Stomach (tissue), 9 donors: Measurements from ENCODE around the gene CDCA4. TPM values are rescaled to one million over a fixed set of nuclear protein-coding genes. Genes with fewer than 3 reads are reported as not detected.
A peak's percentile ranks its signal among the peaks of the same experiment; 100 is the strongest.

ENCODE experiments used
- DNase-seq, 2 donors: peaks; one replicate each; pipeline versions ENCODE4 v3.0.0 to v3.0.0-alpha.2; 2013 to 2019
- H3K27ac ChIP-seq, 5 donors: fragments of 200-600 bp in 4 of 5; sonication (generic) in 4 of 5; one replicate each; pipeline ENCODE4 v1.5.1; 2013 to 2019; ENCODE audit warnings: mild to moderate bottlenecking in 1 of 5, moderate library complexity in 1 of 5
- H3K27me3 ChIP-seq, 3 donors: fragments of 200-600 bp; sonication (generic); one replicate each; pipeline ENCODE4 v1.5.1; 2017 to 2019; ENCODE audit warnings: mixed run types in 1 of 3
- H3K36me3 ChIP-seq, 4 donors: fragments of 200-600 bp; sonication (generic); 1 replicate in 3 of 4; 2 replicates in 1 of 4; pipeline ENCODE4 v1.5.1; 2016 to 2019
- H3K4me1 ChIP-seq, 4 donors: fragments of 200-600 bp; sonication (generic); one replicate each; pipeline ENCODE4 v1.5.1; 2016 to 2019
- H3K4me3 ChIP-seq, 4 donors: fragments of 200-600 bp; sonication (generic) in 3 of 4; one replicate each; pipeline ENCODE4 v1.5.1; 2016 to 2019; ENCODE audit warnings: mild to moderate bottlenecking in 1 of 4
- H3K9me3 ChIP-seq, 4 donors: fragments of 200-600 bp; sonication (generic); one replicate each; pipeline ENCODE4 v1.5.1; 2016 to 2019
- EP300 ChIP-seq: sonication (generic); formaldehyde crosslinking; IDR thresholded peaks from one replicate; pipeline ENCODE4 v1.6.1; 2017; ENCODE audit warnings: antibody characterized with exemption
- POLR2A ChIP-seq, 4 donors: fragments of 450-650 bp; IDR thresholded peaks; one replicate each; pipeline ENCODE4 v1.6.1; 2016; ENCODE audit warnings: antibody characterized with exemption in 4 of 4, control low read depth in 2 of 4, mild to moderate bottlenecking in 1 of 4, moderate library complexity in 1 of 4
- POLR2AphosphoS5 ChIP-seq, 3 donors: sonication (generic); formaldehyde crosslinking; IDR thresholded peaks; one replicate each; pipeline ENCODE4 v1.6.1; 2016; ENCODE audit warnings: antibody characterized with exemption in 3 of 3
- WGBS, 5 donors: extraction: QIAGEN DNeasy Blood & Tissue Kit in 3 of 5; methylation state at CpG; one replicate each; pipeline versions ENCODE4 v1.1.5 to v1.1.7; 2013 to 2018; 5-methylcytosine and 5-hydroxymethylcytosine counted together
- intact Hi-C: fragments of 100-400 bp; cut with DNase I; formaldehyde crosslinking; loops from one replicate; pipeline ENCODE4 v1.15.1; 2023; ENCODE audit warnings: low total_unique reads
- polyA plus RNA-seq, 3 donors: library from polyadenylated mRNA; stranded (reverse); fragments of 200-250 nt; gene quantifications; one replicate each; pipeline ENCODE4 v1.2.3, GENCODE V29; 2013
- total RNA-seq, 5 donors: library from RNA; depleted of rRNA; stranded (reverse); fragments of >200 nt; gene quantifications; one replicate each; pipeline versions ENCODE4 v1.1.0 to v1.2.3, GENCODE V29; 2014 to 2016
- TF ChIP-seq, protein P1 (sequence below), 7 experiments: fragments of 450-650 bp in 4 of 7; fragments of 200-600 bp in 3 of 7; sonication (generic) in 3 of 7; IDR thresholded peaks; one replicate each; pipeline ENCODE4 v1.5.1; 2016 to 2019; ENCODE audit warnings: antibody characterized with exemption in 7 of 7, control low read depth in 2 of 7, mild to moderate bottlenecking in 1 of 7
- donor health status: healthy with polysubstance abuse.
- donor health status: Bipolar disorder and iron deficiency.
- donor health status: healthy.

CDCA4 gene
- total and polyA plus RNA-seq, 8 donors, result 2.9 to 12.3 (median 6.4) TPM

DNA sequence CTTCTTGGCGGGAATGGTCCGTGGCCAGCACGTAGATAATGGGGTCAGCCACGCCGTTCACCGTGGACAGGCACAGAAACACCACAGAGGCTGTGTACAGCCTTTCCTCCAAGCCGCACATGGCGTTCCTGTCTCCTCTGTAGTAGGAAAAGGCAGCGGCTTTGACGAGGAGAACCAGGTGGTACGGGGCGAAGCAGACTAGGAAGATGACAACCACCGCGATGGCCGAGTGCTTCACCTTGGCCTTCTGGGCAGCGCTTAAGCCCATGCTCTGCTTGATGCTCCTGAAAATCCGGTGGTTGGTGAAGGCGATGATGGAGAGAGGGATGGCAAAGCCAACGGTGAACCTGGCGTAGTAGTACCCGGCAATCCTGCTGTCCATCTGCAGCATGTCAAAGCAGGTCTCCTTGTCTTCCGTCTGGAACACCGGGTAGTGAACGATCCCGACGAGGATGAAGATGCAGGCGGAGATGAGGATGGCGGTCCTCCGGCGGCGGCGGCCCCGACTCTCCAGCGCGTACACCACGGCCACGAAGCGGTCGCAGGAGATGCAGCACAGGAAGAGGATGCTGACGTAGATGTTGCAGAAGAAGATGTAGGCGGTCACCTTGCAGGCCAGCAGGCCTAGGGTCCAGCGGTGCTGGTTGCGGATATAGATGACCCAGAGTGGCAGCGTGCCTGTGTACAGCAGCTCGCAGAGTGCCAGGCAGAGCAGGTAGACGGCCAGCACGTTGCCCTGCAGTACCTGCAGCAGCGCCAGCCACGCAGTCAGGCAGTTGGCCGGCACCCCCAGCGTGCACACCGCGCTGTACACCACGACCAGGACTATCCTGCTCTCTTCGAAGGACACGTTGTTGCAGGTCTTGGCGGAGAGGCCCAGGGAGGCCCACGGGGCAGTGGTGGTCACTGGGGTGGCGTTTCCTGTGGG lies 30.6 kb upstream of the CDCA4 start:
- Histone ChIP-seq H3K36me3 (peaks cover 0 to 37% (median 2%) of the 10 kb centered on the region in 4 donors), H3K4me3 (no peak overlapping the region), H3K27ac (no peak overlapping the region), H3K27me3 (peaks cover 0 to 7% (median 0%) of the 10 kb centered on the region in 3 donors), H3K4me1 (peaks cover 0 to 10% (median 3%) of the 10 kb centered on the region in 4 donors), H3K9me3 (no peaks in the 10 kb centered on the region)
- intact Hi-C loops, result no loop called here
- TF ChIP-seq, protein P1, sequence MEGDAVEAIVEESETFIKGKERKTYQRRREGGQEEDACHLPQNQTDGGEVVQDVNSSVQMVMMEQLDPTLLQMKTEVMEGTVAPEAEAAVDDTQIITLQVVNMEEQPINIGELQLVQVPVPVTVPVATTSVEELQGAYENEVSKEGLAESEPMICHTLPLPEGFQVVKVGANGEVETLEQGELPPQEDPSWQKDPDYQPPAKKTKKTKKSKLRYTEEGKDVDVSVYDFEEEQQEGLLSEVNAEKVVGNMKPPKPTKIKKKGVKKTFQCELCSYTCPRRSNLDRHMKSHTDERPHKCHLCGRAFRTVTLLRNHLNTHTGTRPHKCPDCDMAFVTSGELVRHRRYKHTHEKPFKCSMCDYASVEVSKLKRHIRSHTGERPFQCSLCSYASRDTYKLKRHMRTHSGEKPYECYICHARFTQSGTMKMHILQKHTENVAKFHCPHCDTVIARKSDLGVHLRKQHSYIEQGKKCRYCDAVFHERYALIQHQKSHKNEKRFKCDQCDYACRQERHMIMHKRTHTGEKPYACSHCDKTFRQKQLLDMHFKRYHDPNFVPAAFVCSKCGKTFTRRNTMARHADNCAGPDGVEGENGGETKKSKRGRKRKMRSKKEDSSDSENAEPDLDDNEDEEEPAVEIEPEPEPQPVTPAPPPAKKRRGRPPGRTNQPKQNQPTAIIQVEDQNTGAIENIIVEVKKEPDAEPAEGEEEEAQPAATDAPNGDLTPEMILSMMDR (IDR thresholded peaks at IDR 0.05), result no peak
- TF ChIP-seq POLR2AphosphoS5 (IDR thresholded peaks at IDR 0.05) (no peak), EP300 (no peak), POLR2A (IDR thresholded peaks at IDR 0.05) (no peak)
- DNase-seq, result no peak
- 90 to 95% (median 94%) methylated on average over 42 to 59 of the region's 59 CpGs for WGBS, 5 donors

GRCh38 chr14:105050551-105050897 lies 29.6 kb upstream of the CDCA4 start:
- TF ChIP-seq EP300 (no peak), POLR2AphosphoS5 (IDR thresholded peaks at IDR 0.05) (peak in 1 of 3 donors; percentile 61)
- intact Hi-C loops, result no loop called here
- H3K36me3 ChIP-seq, result peaks cover 0 to 27% (median 2%) of the 10 kb centered on the region in 4 donors

GRCh38 chr14:105049753-105050550 lies 29.1 kb upstream of the CDCA4 start:
- TF ChIP-seq, protein P1 (IDR thresholded peaks at IDR 0.05), result no peak
- TF ChIP-seq POLR2A (IDR thresholded peaks at IDR 0.05) (no peak), EP300 (no peak), POLR2AphosphoS5 (IDR thresholded peaks at IDR 0.05) (no peak)
- Histone ChIP-seq H3K4me3 (no peak overlapping the region), H3K4me1 (peaks cover 0 to 17% (median 13%) of the 10 kb centered on the region in 4 donors), H3K36me3 (peaks cover 0 to 23% (median 2%) of the 10 kb centered on the region in 4 donors), H3K9me3 (no peaks in the 10 kb centered on the region), H3K27me3 (peaks cover 0 to 5% (median 0%) of the 10 kb centered on the region in 3 donors), H3K27ac (no peak overlapping the region)
- WGBS, 5 donors, result 72 to 86% (median 77%) methylated on average over 21 to 25 of the region's 25 CpGs
- intact Hi-C loops, result loop anchor here (10.0 kb wide), 1 partner anchor 155 kb away; no protein-coding TSS in a partner anchor
- DNase-seq, result no peak

More at GRCh38 chr14:105050551-105050897, 29.6 kb upstream of the CDCA4 start:
- no peak overlapping the region for H3K27ac ChIP-seq
- no peak overlapping the region for H3K4me3 ChIP-seq
- peaks cover 0 to 5% (median 0%) of the 10 kb centered on the region in 3 donors for H3K27me3 ChIP-seq
- peaks cover 0 to 16% (median 10%) of the 10 kb centered on the region in 4 donors for H3K4me1 ChIP-seq
- H3K9me3 ChIP-seq, result no peaks in the 10 kb centered on the region
- 24 to 53% (median 30%) methylated on average over 8 to 10 of the region's 10 CpGs for WGBS, 5 donors
- peak; percentile 83 to 89 for DNase-seq

GRCh38 chr14:105047283-105048016 lies 26.6 kb upstream of the CDCA4 start:
- Histone ChIP-seq H3K27ac (no peak overlapping the region), H3K27me3 (peaks cover 0 to 5% (median 0%) of the 10 kb centered on the region in 3 donors), H3K4me3 (no peak overlapping the region), H3K4me1 (peaks cover 0 to 17% (median 13%) of the 10 kb centered on the region in 4 donors), H3K36me3 (peaks cover 0 to 23% (median 2%) of the 10 kb centered on the region in 4 donors), H3K9me3 (no peaks in the 10 kb centered on the region)
- 73 to 85% (median 82%) methylated on average over 13 to 24 of the region's 24 CpGs for WGBS, 5 donors
- DNase-seq, result peak in 1 of 2 donors; percentile 4
- TF ChIP-seq POLR2A (IDR thresholded peaks at IDR 0.05) (no peak), POLR2AphosphoS5 (IDR thresholded peaks at IDR 0.05) (no peak), EP300 (no peak)
- TF ChIP-seq, protein P1 (IDR thresholded peaks at IDR 0.05), result no peak
- intact Hi-C loops, result loop anchor here (10.0 kb wide), 1 partner anchor 153 kb away; no protein-coding TSS in a partner anchor
